Measurements from ENCODE around the gene VPS18.

- TF ChIP-seq CTCF (IDR thresholded peaks at IDR 0.05) (no peak), ZFX (IDR thresholded peaks at IDR 0.05; ENCODE audit: borderline replicate concordance) (no peak)
Measured at GRCh38 chr15:40918799-40919392, 24.6 kb downstream of the VPS18 start.

All from 22Rv1 (cell line).